T-cell (primary cell): ENCODE results near the gene ADK. TPM values are rescaled to one million over a fixed set of nuclear protein-coding genes. Genes with fewer than 3 reads are reported as not detected.
"Not testable (repeated sequence)": the region's sequence is repeated elsewhere in the genome, so short reads cannot be mapped to it uniquely, and the experiment has no call there.

Experiments
- ATAC-seq, 4 experiments: fragments of 200-7000 bp in 3 of 4; fragments of 150-1000 bp in 1 of 4; cut with Tn5 transposase; replicated peaks in 1 of 4; 1 replicate in 3 of 4; 2 replicates in 1 of 4; pipeline ENCODE4 v1.10.0; 2021; ENCODE audit warnings: moderate library complexity in 3 of 4, mild to moderate bottlenecking in 2 of 4, moderate number of reproducible peaks in 1 of 4
- CTCF ChIA-PET, 2 donors: fragments of 300-600 bp; sonication (Branson Sonifier 250); formaldehyde crosslinking; loops; one replicate each; lab custom pipeline; 2022; ENCODE audit warnings: antibody characterized with exemption in 2 of 2; lab: Charles Lee
- POLR2A ChIA-PET, 2 donors: fragments of 300-600 bp; sonication (Branson Sonifier 250); formaldehyde crosslinking; loops; one replicate each; lab custom pipeline; 2022; ENCODE audit warnings: antibody characterized with exemption in 2 of 2; lab: Charles Lee
- DNase-seq, 35 experiments: peaks; one replicate each; pipeline versions ENCODE4 v3.0.0 to v3.0.0-alpha.2; 2013 to 2023
- H3K27ac ChIP-seq: one replicate; pipeline ENCODE4 v1.5.1; 2013; ENCODE audit warnings: low read length
- H3K27me3 ChIP-seq, 2 experiments: replicated peaks in 1 of 2; 1 replicate in 1 of 2; 2 replicates in 1 of 2; pipeline versions ENCODE4 v1.6.1 to v1.7.0; 2013; ENCODE audit warnings: low read length in 1 of 2, mixed read lengths in 1 of 2; ENCODE audit not compliant: control insufficient read depth in 2 of 2, insufficient read depth in 2 of 2; ENCODE audit errors: extremely low read depth in 1 of 2
- H3K36me3 ChIP-seq, 2 donors: 1 replicate in 1 of 2; 2 replicates in 1 of 2; pipeline versions ENCODE4 v1.6.1 to v1.7.0; 2013; ENCODE audit warnings: low read length in 1 of 2; ENCODE audit not compliant: control insufficient read depth in 2 of 2, insufficient read depth in 1 of 2; ENCODE audit errors: extremely low read depth in 1 of 2
- H3K4me1 ChIP-seq, 2 experiments: 1 replicate in 1 of 2; 2 replicates in 1 of 2; pipeline versions ENCODE4 v1.6.1 to v1.7.0; 2013; ENCODE audit warnings: low read length in 2 of 2, mixed read lengths in 1 of 2; ENCODE audit not compliant: insufficient read depth in 2 of 2, control insufficient read depth in 1 of 2; ENCODE audit errors: extremely low read depth in 1 of 2
- H3K4me3 ChIP-seq, 2 donors: 1 replicate in 1 of 2; 2 replicates in 1 of 2; pipeline versions ENCODE4 v1.5.1 to v1.7.0; 2013; ENCODE audit warnings: mild to moderate bottlenecking in 2 of 2, low read length in 1 of 2, moderate library complexity in 1 of 2; ENCODE audit not compliant: control insufficient read depth in 1 of 2; ENCODE audit errors: extremely low read depth in 1 of 2
- H3K9me3 ChIP-seq: 2 replicates; pipeline ENCODE4 v1.7.0; 2013
- H3K27ac Mint-ChIP-seq, 2 donors: one replicate each; pipeline ENCODE4 v1.8.0; 2020 to 2021; ENCODE audit warnings: mild to moderate bottlenecking in 2 of 2, mixed read lengths in 2 of 2
- H3K27me3 Mint-ChIP-seq, 2 donors: one replicate each; pipeline ENCODE4 v1.8.0; 2021 to 2022; ENCODE audit warnings: mixed read lengths in 2 of 2
- H3K36me3 Mint-ChIP-seq: one replicate; pipeline ENCODE4 v1.8.0; 2021; ENCODE audit warnings: mixed read lengths
- H3K4me1 Mint-ChIP-seq, 3 donors: one replicate each; pipeline ENCODE4 v1.8.0; 2020 to 2022; ENCODE audit warnings: mixed read lengths in 3 of 3, mild to moderate bottlenecking in 1 of 3
- H3K4me3 Mint-ChIP-seq, 3 donors: one replicate each; pipeline ENCODE4 v1.8.0; 2020 to 2022; ENCODE audit warnings: mild to moderate bottlenecking in 3 of 3, mixed read lengths in 3 of 3, moderate library complexity in 3 of 3
- H3K9me3 Mint-ChIP-seq, 3 donors: one replicate each; pipeline ENCODE4 v1.8.0; 2020 to 2022; ENCODE audit warnings: mixed read lengths in 3 of 3
- WGBS: methylation state at CpG from one replicate; pipeline ENCODE4 v1.1.5; 2013; ENCODE audit warnings: missing lambda C conversion rate; ENCODE audit not compliant: insufficient coverage; 5-methylcytosine and 5-hydroxymethylcytosine counted together
- total RNA-seq, 35 experiments: library from RNA in 6 of 35; stranded (reverse) in 6 of 35; fragments of 120-200 nt in 1 of 35; gene quantifications; one replicate each; pipeline versions ENCODE4 v1.2.1 to v1.2.4 and lab custom pipeline; 2013 to 2026

The ADK gene
- total RNA-seq, 5 donors from 2014 or later (not counting 1 experiment from before 2014, with no cell fraction given): 20.7 to 32.8 (median 23.6) TPM

DNA sequence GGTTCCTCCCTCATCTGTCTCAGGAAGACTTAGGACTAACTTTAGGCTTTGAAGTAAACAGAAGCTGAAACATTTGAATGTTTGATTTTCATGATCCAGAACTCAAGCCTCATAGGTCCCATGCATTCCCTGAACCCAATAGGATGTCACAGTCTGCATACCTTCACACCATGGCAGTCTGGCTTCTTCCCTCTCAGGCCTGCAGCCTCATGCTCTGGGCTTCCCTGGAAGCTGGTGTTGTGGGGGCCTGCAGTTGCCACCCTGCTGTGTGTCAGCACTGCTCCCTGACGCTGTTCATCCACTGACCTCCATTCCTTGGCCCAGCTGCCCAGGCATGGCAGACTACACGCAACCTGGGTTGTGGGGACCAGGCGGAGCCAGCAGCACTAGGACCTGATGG, 407.9 kb downstream of the ADK start:
- Mint-ChIP-seq H3K4me1 (peaks cover 0 to 3% (median 0%) of the 10 kb centered on the region in 3 donors), H3K9me3 (no peaks in the 10 kb centered on the region), H3K4me3 (no peak overlapping the region), H3K27ac (no peak overlapping the region), H3K27me3 (no peaks in the 10 kb centered on the region), H3K36me3 (peaks cover 30% of the 10 kb centered on the region)
- ChIA-PET CTCF (no interaction called here), POLR2A (interaction anchor here in 1 of 2 donors (0.5 kb wide), 1 partner anchor 266 kb away, joined by 5 read pairs; no protein-coding TSS in a partner anchor)
- Histone ChIP-seq H3K4me1 (no peaks in the 10 kb centered on the region), H3K4me3 (no peak overlapping the region), H3K36me3 (peaks cover 0 to 6% of the 10 kb centered on the region in 2 donors), H3K9me3 (no peaks in the 10 kb centered on the region), H3K27ac (no peak overlapping the region), H3K27me3 (no peaks in the 10 kb centered on the region)
- no peak for ATAC-seq
- DNase-seq: no peak
- 100% methylated on average over 1 of the region's 3 CpGs for WGBS

- H3K27me3 ChIP-seq, H3K4me1 ChIP-seq, H3K27ac Mint-ChIP-seq, H3K9me3 ChIP-seq, H3K9me3 Mint-ChIP-seq, H3K36me3 ChIP-seq, ATAC-seq, H3K27me3 Mint-ChIP-seq, DNase-seq, CTCF ChIA-PET, H3K4me3 ChIP-seq, H3K27ac ChIP-seq, POLR2A ChIA-PET, H3K4me3 Mint-ChIP-seq: not testable (repeated sequence)
- H3K4me1 Mint-ChIP-seq: peaks cover 9 to 12% (median 11%) of the 10 kb centered on the region in 3 donors
- WGBS: no CpG with 5 or more reads among the region's 4 CpGs
- H3K36me3 Mint-ChIP-seq: peaks cover 23% of the 10 kb centered on the region
Measured at GRCh38 chr10:74568896-74569295, 417.9 kb downstream of the ADK start.

DNA sequence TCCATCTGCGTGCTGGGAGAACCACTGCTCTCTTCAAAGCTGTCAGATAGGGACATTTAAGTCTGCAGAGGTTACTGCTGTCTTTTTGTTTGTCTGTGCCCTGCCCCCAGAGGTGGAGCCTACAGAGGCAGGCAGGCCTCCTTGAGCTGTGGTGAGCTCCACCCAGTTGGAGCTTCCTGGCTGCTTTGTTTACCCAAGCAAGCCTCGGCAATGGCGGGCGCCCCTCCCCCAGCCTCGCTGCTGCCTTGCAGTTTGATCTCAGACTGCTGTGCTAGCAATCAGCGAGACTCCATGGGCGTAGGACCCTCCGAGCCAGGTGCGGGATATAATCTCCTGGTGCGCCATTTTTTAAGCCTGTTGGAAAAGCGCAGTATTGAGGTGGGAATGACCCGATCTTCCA, 422.5 kb downstream of the ADK start:
- CTCF ChIA-PET: interaction anchor here in 1 of 2 donors (0.6 kb wide), 1 partner anchor 13 kb away, joined by 4 read pairs; no protein-coding TSS in a partner anchor
- H3K4me3 ChIP-seq, H3K9me3 Mint-ChIP-seq, H3K36me3 ChIP-seq, H3K27me3 Mint-ChIP-seq, H3K27me3 ChIP-seq, POLR2A ChIA-PET, H3K4me1 ChIP-seq, H3K9me3 ChIP-seq, H3K4me3 Mint-ChIP-seq, H3K27ac Mint-ChIP-seq, ATAC-seq, H3K27ac ChIP-seq: not testable (repeated sequence)
- no CpG with 5 or more reads among the region's 12 CpGs for WGBS
- Mint-ChIP-seq H3K4me1 (peaks cover 10 to 29% (median 17%) of the 10 kb centered on the region in 3 donors), H3K36me3 (peaks cover 25% of the 10 kb centered on the region)
- peak in 5 of 35 experiments; percentile 1 to 26 (median 8) for DNase-seq

DNA sequence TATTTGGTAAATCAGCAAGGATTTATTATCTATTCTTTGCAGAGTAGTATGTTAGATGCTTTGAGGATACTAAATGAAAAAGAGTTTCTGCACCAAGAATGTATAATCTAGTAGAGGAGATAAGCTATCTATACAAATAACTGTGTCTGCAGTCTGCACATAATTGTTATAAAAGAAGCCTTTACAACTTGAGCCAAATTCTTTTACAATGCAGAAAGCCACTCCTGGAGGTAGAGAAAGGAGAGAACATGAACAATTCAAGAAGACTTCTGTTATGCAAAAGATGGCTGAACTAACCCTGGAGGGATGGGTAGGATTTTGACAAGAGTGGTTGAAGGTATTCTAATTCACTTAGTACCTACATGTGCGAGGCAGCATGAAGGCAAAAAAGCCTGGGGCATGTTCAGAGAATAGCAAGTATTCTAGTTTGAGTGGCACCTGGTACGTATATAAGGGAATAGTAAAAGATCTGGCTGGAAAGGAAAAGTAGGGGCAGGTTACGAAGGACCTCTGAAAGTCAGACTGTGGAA, 424.2 kb downstream of the ADK start:
- Mint-ChIP-seq H3K9me3 (peaks cover 0 to 4% (median 3%) of the 10 kb centered on the region in 3 donors), H3K4me1 (peaks cover 10 to 29% (median 17%) of the 10 kb centered on the region in 3 donors), H3K36me3 (peaks cover 20% of the 10 kb centered on the region), H3K27ac (no peak overlapping the region), H3K4me3 (no peak overlapping the region), H3K27me3 (no peaks in the 10 kb centered on the region)
- DNase-seq (no peak), ATAC-seq (no peak)
- Histone ChIP-seq H3K36me3 (no peaks in the 10 kb centered on the region), H3K9me3 (no peaks in the 10 kb centered on the region), H3K27me3 (no peaks in the 10 kb centered on the region), H3K4me1 (peaks cover 0 to 4% of the 10 kb centered on the region in 2 experiments), H3K4me3 (no peak overlapping the region), H3K27ac (no peak overlapping the region)
- POLR2A ChIA-PET: no interaction called here
- CTCF ChIA-PET: no interaction called here
- 100% methylated on average over 2 of the region's 3 CpGs for WGBS

- peaks cover 10 to 29% (median 17%) of the 10 kb centered on the region in 3 donors for H3K4me1 Mint-ChIP-seq
- H3K27me3 Mint-ChIP-seq: no peaks in the 10 kb centered on the region
- no peak overlapping the region for H3K4me3 Mint-ChIP-seq
- WGBS: no CpG with 5 or more reads among the region's 1 CpG
- POLR2A ChIA-PET: no interaction called here
- H3K36me3 Mint-ChIP-seq: peaks cover 24% of the 10 kb centered on the region
- Histone ChIP-seq H3K27ac (no peak overlapping the region), H3K4me3 (no peak overlapping the region), H3K9me3 (peaks cover 4% of the 10 kb centered on the region), H3K36me3 (no peaks in the 10 kb centered on the region), H3K4me1 (peaks cover 0 to 4% of the 10 kb centered on the region in 2 experiments), H3K27me3 (no peaks in the 10 kb centered on the region)
- no peak overlapping the region for H3K27ac Mint-ChIP-seq
- CTCF ChIA-PET: no interaction called here
- DNase-seq: no peak
- H3K9me3 Mint-ChIP-seq: peaks cover 0 to 8% (median 3%) of the 10 kb centered on the region in 3 donors
- ATAC-seq: no peak
Measured at GRCh38 chr10:74575912-74576311, 424.9 kb downstream of the ADK start.

GRCh38 chr10:74576586-74576985, 425.6 kb downstream of the ADK start:
- 67% methylated on average over 1 of the region's 3 CpGs for WGBS
- H3K4me3 Mint-ChIP-seq: no peak overlapping the region
- DNase-seq (no peak), ATAC-seq (no peak)
- ChIA-PET CTCF (no interaction called here), POLR2A (no interaction called here)
- peaks cover 24% of the 10 kb centered on the region for H3K36me3 Mint-ChIP-seq
- H3K27me3 ChIP-seq: no peaks in the 10 kb centered on the region
- peaks cover 8 to 31% (median 17%) of the 10 kb centered on the region in 3 donors for H3K4me1 Mint-ChIP-seq
- H3K4me1 ChIP-seq: peaks cover 0 to 4% of the 10 kb centered on the region in 2 experiments
- H3K27ac Mint-ChIP-seq: no peak overlapping the region
- peaks cover 5 to 13% (median 9%) of the 10 kb centered on the region in 3 donors for H3K9me3 Mint-ChIP-seq
- H3K36me3 ChIP-seq: no peaks in the 10 kb centered on the region
- H3K27ac ChIP-seq: no peak overlapping the region
- no peak overlapping the region for H3K4me3 ChIP-seq
- no peaks in the 10 kb centered on the region for H3K27me3 Mint-ChIP-seq
- H3K9me3 ChIP-seq: peaks cover 4% of the 10 kb centered on the region
